D721Med (cell line): ENCODE measurements around the gene CD79B.
"Not testable (repeated sequence)": the region's sequence is repeated elsewhere in the genome, so short reads cannot be mapped to it uniquely, and the experiment has no call there.

ENCODE experiments used
- DNase-seq: peaks from one replicate; pipeline ENCODE4 v3.0.0; 2011; ENCODE audit warnings: low spot score; ENCODE audit not compliant: insufficient read length
- FAIRE-seq: peaks from 2 replicates; lab custom pipeline; 2011; peaks lifted over from hg19 to GRCh38; lab: Jason Lieb, UNC
- TF ChIP-seq, protein P1 (sequence below): IDR thresholded peaks from 2 replicates; pipeline ENCODE4 v1.5.1; 2012; ENCODE audit warnings: mild to moderate bottlenecking, control low read depth; ENCODE audit not compliant: insufficient read depth; ENCODE audit errors: missing control alignments

CD79B gene

DNA sequence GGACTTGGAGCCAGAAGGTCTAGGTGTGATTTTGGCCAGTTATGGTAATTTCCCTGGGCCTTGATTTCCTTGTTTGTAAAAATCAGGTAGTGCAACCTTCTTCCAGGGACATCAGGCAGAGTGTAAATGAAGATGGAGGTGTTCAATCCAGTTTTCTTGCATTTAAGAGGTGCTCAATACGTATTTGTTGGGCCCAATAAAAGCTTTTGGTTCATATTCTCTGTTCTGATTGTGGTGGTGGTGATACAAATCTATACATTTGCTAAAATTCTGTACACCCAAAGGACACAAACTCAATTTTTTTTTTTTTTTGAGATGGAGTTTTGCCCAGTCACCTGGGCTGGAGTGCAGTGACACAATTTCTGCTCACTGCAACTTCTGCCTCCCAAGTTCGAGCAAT is 6.0 kb downstream of the CD79B start:
- TF ChIP-seq, protein P1, sequence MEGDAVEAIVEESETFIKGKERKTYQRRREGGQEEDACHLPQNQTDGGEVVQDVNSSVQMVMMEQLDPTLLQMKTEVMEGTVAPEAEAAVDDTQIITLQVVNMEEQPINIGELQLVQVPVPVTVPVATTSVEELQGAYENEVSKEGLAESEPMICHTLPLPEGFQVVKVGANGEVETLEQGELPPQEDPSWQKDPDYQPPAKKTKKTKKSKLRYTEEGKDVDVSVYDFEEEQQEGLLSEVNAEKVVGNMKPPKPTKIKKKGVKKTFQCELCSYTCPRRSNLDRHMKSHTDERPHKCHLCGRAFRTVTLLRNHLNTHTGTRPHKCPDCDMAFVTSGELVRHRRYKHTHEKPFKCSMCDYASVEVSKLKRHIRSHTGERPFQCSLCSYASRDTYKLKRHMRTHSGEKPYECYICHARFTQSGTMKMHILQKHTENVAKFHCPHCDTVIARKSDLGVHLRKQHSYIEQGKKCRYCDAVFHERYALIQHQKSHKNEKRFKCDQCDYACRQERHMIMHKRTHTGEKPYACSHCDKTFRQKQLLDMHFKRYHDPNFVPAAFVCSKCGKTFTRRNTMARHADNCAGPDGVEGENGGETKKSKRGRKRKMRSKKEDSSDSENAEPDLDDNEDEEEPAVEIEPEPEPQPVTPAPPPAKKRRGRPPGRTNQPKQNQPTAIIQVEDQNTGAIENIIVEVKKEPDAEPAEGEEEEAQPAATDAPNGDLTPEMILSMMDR, result no peak
- FAIRE-seq (no peak), DNase-seq (no peak)

DNA sequence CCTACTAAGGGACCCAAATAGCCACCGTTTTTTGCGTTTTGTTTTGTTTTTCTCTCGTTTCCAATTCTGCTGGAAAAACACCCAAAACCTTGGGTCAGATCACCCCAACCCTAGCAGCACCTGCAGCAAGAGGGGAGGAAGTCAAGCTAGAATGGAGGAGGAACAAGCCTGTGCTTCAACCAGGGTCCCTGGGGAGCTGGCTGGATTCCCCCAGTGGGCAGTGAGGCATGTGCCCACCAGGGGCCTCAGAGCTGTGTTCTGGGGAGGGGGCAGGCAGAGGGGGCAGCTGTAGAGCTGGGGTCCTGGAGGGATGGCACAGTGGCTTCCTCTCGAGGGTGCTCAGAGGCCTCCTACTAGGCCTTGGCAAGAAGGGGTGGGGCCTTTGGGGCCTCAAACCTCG is 6.5 kb downstream of the CD79B start:
- TF ChIP-seq, protein P1, result no peak
- DNase-seq (no peak), FAIRE-seq (no peak)

DNA sequence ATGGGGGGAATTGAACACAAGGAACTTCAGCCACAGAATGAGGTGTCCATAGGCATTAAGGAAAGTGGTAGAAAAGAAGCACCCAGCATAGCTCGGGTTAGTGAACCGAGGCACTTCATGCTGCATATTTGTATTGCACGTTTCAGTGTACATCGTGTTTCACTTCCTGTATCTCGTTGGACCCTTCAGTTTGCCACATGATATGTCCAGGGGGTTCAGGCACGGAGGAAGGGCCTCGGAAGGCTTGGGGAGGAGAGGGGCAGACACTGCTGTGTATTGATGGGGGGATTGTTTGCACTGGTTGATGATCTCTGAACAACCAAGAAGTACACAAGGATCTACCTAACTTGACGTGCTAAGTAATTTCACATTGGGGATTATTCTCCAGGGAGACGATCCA is 9.7 kb downstream of the CD79B start:
- not testable (repeated sequence) for DNase-seq, FAIRE-seq

DNA sequence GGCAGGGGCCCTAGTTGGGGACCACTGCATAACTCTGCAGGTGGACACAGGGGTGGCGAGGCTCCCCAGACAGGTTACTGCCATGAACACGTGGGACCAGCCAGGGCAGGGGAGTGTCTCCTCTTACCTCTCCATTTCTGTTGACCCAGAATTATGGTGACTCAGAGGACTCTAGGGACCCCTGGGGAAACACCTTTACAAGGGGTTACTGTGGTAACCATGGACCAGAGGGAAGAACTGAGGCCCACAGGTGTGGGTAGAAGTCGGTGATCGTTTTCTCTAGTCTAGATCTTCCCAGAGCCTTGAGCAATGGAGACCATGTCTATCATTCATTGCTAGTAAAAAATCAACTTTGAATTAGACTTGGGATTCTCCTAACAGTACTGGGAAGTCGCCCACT is 11.4 kb downstream of the CD79B start:
- FAIRE-seq, DNase-seq: not testable (repeated sequence)

DNA sequence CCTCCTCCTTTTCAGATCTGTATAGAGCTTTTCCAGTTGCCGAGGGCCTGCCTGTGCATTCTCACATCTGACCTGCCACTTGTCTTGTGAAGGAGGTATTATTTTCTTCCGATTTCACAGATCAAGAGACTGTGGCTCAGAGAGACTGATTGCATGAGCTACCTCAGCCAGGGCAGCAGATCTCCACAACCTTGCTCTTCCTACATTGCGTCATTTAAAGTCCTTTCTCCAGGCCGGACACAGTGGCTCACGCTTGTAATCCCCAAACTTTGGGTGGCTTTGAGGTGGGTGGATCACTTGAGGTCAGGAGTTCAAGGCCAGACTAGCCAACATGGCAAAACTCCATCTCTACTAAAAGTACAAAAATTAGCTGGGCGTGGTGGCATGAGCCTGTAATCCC is 12.1 kb downstream of the CD79B start:
- FAIRE-seq, DNase-seq: not testable (repeated sequence)

GRCh38 chr17:63919311-63919723 is 12.8 kb downstream of the CD79B start:
- TF ChIP-seq, protein P1, result peak; percentile 81
- FAIRE-seq (no peak), DNase-seq (peak; percentile 88)

- DNase-seq, FAIRE-seq: not testable (repeated sequence)
Observed at GRCh38 chr17:63918789-63919305, 13.3 kb downstream of the CD79B start, which contains the start of gene GH1. GH1 (minus strand) TSS chr17:63918839; CDS start chr17:63918776, 63 bp downstream.

GRCh38 chr17:63918305-63918704 is 13.8 kb downstream of the CD79B start:
- TF ChIP-seq, protein P1, result no peak
- FAIRE-seq (no peak), DNase-seq (no peak)

DNA sequence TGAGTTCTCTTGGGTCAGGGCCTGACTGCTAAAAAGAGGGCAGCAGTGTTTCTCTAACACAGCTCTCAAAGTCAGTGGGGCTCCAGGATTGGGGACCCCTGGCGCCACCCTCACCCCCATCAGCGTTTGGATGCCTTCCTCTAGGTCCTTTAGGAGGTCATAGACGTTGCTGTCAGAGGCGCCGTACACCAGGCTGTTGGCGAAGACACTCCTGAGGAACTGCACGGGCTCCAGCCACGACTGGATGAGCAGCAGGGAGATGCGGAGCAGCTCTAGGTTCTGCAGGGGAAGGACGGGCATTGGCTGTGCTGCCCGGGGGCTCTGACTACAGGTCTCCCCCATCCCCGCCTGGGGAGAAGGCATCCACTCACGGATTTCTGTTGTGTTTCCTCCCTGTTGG is 14.5 kb downstream of the CD79B start:
- TF ChIP-seq, protein P1, result no peak
- FAIRE-seq (no peak), DNase-seq (no peak)

GRCh38 chr17:63917206-63917605 is 14.9 kb downstream of the CD79B start:
- not testable (repeated sequence) for FAIRE-seq, DNase-seq
